NCI-H82 treated with DMSO at 0.1 percent for 48 hours (cell line): ENCODE measurements around the gene SETD1A.
A peak's percentile ranks its signal among the peaks of the same experiment; 100 is the strongest.

ENCODE experiments used
- DNase-seq: peaks from one replicate; lab custom pipeline; 2025; ENCODE audit not compliant: unreplicated experiment; lab: John Stamatoyannopoulos, UW

The SETD1A gene

GRCh38 chr16:30980434-30980833, 22.9 kb downstream of the SETD1A start:
- DNase-seq = no peak

DNA sequence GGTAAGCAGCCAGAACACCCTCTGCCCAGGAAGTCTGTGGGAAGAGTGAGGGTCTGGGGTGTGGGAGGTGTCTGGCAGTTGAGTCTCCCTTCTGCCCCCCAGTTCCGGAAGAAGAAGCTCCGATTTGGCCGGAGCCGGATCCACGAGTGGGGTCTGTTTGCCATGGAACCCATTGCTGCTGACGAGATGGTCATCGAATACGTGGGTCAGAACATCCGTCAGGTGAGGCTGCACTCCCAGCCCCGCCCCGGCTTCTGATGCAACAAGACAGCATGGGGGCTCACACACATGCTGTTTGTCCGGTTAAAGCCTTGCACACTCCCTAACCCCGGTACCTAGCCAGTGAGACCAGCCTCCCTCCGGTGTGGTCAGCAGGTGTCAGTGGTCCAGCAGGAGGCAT, 23.4 kb downstream of the SETD1A start:
- no peak for DNase-seq

- no peak for DNase-seq
Observed at GRCh38 chr16:30982548-30983288, 25.2 kb downstream of the SETD1A start.

DNA sequence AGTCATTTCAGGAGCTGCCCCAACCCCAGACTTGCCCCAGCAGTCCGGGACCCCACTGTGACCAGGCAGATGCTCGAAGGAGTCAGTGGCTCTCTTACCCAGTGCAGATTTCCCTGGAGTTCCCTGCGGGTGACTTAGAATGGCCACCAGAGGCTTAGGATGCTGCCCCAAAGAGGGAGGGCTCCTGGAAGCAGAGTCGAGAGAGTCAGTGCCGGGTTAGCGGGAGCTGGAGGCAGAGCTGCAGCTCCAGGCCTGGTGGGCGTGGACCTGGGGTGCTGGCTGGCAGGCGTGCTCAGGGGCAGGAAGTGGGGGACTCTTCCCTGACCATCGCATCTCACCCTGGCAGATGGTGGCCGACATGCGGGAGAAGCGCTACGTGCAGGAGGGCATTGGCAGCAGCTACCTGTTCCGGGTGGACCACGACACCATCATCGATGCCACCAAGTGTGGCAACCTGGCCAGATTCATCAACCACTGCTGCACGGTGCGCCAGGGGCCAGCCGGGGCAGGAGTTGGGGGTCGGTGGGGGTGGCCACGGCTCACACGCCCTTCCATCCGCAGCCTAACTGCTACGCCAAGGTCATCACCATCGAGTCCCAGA, 25.8 kb downstream of the SETD1A start:
- no peak for DNase-seq

- DNase-seq = no peak
Observed at GRCh38 chr16:30983898-30984610, 26.5 kb downstream of the SETD1A start.

- DNase-seq = peak; percentile 43
Observed at GRCh38 chr16:30984669-30985400, 27.3 kb downstream of the SETD1A start, which contains the start of gene HSD3B7. Gene HSD3B7, plus strand, starts transcription at chr16:30985207. Its CDS starts 452 bp downstream, at chr16:30985659.

DNA sequence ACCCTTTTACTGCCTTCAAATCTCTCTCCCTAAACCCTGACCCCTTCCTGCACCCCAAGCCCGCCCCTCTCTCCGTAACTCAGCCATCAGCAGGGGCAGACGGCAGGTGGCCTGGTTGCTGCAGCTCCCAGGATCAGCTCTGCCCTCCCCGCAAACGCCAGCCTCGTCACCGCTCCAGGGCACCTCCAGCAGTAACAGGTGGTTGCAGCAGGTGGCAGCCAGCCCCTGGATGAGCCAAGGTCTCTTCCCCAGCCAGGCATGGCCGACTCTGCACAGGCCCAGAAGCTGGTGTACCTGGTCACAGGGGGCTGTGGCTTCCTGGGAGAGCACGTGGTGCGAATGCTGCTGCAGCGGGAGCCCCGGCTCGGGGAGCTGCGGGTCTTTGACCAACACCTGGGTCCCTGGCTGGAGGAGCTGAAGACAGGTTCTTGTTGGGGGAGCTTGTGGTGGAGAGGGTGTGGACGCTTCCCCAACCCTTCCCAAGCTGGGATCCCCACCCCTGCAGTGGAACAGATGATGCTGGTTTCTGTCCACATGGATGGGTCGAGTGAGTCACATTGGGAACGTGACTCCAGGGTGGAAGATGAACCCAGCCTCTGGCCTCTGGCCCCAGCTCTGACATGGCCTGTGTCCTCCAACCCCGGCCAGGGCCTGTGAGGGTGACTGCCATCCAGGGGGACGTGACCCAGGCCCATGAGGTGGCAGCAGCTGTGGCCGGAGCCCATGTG, 28.0 kb downstream of the SETD1A start:
- no peak for DNase-seq

GRCh38 chr16:30986129-30986991, 28.8 kb downstream of the SETD1A start:
- DNase-seq = no peak

DNA sequence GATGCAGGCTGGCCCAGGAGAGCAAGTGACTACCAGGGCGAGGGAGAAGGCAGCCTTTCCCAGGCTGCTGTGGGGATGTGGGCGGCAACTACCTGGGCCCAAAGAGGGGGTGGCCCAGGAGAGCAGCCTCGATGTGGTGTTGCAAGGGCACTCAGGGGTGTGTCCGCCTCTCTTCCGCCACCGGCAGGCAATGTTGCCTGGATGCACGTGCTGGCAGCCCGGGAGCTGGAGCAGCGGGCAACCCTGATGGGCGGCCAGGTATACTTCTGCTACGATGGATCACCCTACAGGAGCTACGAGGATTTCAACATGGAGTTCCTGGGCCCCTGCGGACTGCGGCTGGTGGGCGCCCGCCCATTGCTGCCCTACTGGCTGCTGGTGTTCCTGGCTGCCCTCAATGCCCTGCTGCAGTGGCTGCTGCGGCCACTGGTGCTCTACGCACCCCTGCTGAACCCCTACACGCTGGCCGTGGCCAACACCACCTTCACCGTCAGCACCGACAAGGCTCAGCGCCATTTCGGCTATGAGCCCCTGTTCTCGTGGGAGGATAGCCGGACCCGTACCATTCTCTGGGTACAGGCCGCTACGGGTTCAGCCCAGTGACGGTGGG, 30.1 kb downstream of the SETD1A start:
- DNase-seq = no peak

DNA sequence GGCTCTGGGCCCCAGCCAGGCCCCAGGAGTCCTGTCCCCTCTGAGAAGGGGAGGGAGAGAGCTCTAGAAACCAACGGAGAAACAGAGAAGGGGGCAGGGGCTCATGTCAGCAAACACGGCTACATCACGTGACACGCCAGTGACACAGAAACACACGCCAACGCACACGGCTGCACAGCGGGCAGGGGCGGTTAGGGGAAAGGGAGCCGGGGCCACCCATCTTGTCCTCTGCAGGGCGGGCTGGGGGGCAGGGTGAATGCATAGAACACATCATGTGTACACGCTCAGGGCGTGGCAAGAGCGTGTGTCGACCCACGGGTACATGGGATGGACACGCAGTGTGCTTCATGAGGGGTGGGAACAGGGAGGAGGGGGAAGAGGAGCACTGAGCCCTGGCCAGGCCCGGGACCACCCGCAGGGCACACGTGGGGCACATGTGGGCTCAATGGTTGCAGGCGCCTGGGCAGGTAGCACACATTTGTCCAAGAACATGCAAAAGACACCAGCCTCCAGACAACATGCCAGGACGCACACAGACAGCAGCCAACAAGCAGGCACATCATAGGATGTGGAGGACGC, 32.0 kb downstream of the SETD1A start:
- DNase-seq = no peak

DNA sequence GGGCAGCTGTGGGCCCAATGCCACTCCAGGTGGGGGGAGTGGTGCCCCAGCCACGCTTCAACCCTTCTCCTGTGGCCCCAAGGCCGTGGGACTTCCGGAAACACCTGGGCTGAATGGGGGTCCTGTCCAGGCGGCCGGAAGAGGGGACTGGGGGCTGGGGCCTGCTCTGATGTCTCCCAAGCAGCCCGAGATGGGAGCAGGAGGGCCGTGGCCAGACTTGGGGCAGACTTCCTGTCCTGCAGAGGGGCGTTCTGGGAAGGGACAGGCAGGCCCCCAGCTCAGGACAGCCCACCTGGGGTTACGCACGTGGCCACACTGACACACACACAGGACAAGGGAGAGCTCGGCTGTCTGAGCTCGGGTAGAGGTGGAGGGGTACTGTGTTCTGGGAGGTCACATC, 32.6 kb downstream of the SETD1A start:
- DNase-seq = no peak

DNA sequence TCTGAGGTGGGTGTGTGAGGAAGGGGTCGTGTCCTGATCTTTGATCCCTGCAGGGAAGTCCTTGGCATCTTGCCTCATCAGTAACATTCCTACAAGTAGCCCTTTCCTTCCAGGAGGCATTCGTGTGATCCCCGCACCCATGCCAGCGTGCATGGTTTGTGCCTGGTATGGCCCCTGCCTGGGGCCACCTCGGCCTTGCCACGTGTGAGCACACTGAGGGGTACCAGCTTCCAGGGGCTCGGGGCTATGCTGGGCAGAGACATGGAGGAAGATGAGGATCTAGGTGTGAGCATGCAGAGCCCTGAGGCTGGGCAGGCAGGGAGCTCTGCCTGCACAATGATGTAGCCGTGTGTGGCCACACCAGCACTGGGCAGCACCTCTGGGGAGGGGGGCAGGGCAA, 33.5 kb downstream of the SETD1A start:
- DNase-seq = no peak

GRCh38 chr16:30992276-30992780, 34.8 kb downstream of the SETD1A start:
- no peak for DNase-seq

DNA sequence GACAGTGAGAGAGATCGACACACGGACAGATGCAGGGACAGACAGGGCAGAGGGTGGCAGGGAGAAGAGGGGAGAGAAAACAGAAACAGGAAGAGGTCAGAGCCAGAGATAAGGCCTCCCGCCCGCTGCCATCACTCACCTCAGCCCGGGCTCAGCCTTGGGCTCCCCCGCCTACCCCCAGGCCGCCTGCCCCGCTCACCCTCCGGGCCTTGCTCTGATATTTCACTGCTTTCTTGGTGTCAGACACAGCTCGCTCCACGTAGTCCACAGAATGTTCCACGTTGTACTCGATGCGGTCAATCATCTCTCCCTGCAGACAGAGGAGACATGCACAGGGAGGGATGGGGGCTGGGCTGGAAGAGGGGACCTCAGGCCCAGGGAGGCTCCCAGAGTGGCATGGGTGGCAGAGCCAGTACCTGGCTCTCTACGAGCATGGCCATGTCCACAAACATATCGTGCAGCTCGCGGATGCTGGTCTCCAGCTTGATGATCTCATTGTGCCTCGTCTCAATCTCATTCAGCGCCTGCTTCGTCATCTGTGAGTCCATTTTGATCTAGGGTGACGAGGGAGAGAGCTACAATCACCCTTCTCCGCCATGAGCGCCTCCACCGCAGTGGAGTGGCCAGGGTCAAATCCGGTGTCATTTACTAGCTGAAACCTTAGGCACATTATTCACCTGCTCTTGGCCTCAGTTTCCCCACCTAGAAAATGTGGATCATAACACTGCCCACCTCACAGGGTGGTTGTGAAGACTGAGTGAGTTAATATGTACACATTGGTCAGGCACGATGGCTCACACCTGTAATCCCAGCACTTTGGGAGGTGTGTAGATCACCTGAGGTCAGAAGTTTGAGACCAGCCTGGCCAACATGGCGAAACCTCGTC, 35.6 kb downstream of the SETD1A start:
- DNase-seq = no peak

GRCh38 chr16:30995927-30996323, 38.4 kb downstream of the SETD1A start:
- no peak for DNase-seq

- no peak for DNase-seq
Observed at GRCh38 chr16:30996324-30996984, 38.9 kb downstream of the SETD1A start.

DNA sequence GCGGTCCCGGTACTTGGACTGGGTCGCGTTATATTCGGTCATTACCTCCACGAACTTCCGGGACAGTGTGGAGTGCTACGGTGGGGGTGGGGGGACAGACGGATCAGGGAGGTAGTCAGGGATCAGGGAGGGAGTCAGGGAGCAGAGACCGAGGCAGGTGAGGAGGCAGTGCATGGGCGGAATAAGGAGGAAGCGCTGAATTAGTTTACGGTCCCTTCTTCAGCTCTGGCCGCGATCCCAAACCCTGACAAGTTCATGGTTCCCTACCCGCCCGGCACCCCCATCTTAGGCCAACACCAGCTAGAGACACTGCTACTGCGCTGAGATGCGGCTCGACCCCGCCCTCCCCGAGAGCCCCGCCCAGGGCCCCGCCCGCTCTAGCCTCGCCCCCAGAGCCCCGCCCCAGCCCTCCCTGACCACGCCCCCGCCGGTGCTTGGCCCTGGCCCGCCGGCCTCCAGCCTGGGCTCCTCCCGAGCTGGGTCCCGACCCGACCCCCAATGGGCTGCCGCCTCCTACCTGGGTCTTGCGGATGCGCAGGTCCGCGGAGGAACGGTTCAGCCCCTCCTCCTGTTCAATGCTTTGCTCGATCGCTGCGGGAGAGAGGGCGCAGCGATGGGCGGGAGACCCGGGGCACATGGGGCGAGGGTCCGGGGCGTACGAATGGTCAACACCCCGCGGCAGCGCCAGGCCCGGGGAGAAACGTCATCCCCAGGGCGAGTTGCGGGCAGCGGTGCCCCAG, 39.6 kb downstream of the SETD1A start:
- DNase-seq = no peak
